ENCODE measurements around the gene MTF2. TPM values are rescaled to one million over a fixed set of nuclear protein-coding genes. Genes with fewer than 3 reads are reported as not detected.

The MTF2 gene
- total RNA-seq, 1 experiment from 2014 or later = 36.3 TPM

DNA sequence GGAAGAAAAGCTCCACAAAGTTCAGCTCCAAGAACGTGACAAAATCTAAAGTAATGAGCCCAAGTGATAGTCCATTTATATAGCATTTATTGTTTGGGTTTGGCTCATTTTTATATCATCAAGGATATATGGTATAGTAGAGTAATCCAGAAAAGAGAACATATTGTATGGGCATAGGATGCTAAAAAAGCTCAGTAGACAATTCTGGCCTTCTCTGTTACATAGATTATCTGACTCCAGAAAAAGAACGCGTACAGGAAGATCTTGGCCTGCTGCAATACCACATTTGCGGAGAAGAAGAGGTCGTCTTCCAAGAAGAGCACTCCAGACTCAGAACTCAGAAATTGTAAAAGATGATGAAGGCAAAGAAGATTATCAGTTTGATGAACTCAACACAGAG lies 57.4 kb downstream of the MTF2 start:
- no peaks in the 10 kb centered on the region for H3K4me1 ChIP-seq (ENCODE audit: low read length)
- H3K4me2 ChIP-seq (ENCODE audit: low read depth, low read length, poor library complexity, severe bottlenecking) = no peak overlapping the region
- no peaks in the 10 kb centered on the region for H3K9me3 ChIP-seq (ENCODE audit: low read length)
- H3K36me3 ChIP-seq (ENCODE audit: insufficient read depth, low read length) = peaks cover 27% of the 10 kb centered on the region
- H3K9me2 ChIP-seq (replicated peaks; ENCODE audit: insufficient read depth, low read length) = no peaks in the 10 kb centered on the region
- no peak for DNase-seq
- no peak overlapping the region for H3K9ac ChIP-seq (ENCODE audit: low read length)
- peaks cover 13% of the 10 kb centered on the region for H3K79me2 ChIP-seq (ENCODE audit: low read length)
- H3K27me3 ChIP-seq (ENCODE audit: low read length) = no peaks in the 10 kb centered on the region
- no peak overlapping the region for H3K27ac ChIP-seq (ENCODE audit: low read length)
- no peak overlapping the region for H2AFZ ChIP-seq (ENCODE audit: low read length)
- H4K20me1 ChIP-seq (ENCODE audit: insufficient read depth, low read depth, low read length) = no peaks in the 10 kb centered on the region
- no peak overlapping the region for H3K4me3 ChIP-seq (ENCODE audit: low read length)

DNA sequence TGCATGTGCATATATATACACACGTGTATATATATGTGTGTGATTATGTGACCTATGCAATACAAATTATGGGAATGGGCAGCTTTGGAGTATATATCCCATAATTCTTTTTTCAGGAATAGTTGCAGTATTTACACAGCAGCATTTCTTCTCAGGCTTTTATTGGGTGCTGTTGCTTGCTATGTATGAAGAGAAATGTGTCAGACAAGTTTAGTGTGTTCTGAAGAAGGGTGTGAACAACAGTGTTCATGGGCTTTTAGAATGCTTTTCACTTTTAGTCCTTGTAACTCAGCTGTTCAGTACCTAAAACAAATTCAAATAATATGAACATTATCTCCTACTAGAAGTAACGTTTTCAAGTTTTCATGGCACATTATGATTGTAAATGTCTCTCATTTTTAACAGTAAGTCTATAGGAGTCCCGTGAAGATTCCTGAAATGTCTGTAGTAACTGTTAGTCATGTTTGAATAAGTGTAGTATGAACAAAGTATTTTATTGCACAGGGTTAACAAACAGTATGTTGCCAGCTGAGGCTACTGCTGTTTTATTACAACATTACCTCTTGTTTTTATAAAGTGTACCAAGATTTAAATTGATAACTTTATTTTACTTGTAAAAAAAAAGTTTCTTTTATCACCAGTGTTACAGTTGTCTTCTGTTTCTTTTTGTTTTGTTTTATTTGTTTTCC lies 58.7 kb downstream of the MTF2 start:
- Histone ChIP-seq H3K4me1 (ENCODE audit: low read length) (no peaks in the 10 kb centered on the region), H3K4me2 (ENCODE audit: low read depth, low read length, poor library complexity, severe bottlenecking) (no peak overlapping the region), H3K27me3 (ENCODE audit: low read length) (no peaks in the 10 kb centered on the region), H3K9me3 (ENCODE audit: low read length) (no peaks in the 10 kb centered on the region), H3K79me2 (ENCODE audit: low read length) (peaks cover 19% of the 10 kb centered on the region), H3K4me3 (ENCODE audit: low read length) (no peak overlapping the region), H3K9ac (ENCODE audit: low read length) (no peak overlapping the region), H3K27ac (ENCODE audit: low read length) (no peak overlapping the region), H3K9me2 (replicated peaks; ENCODE audit: insufficient read depth, low read length) (no peaks in the 10 kb centered on the region), H4K20me1 (ENCODE audit: insufficient read depth, low read depth, low read length) (no peaks in the 10 kb centered on the region), H2AFZ (ENCODE audit: low read length) (no peak overlapping the region), H3K36me3 (ENCODE audit: insufficient read depth, low read length) (peaks cover 27% of the 10 kb centered on the region)
- no peak for DNase-seq

DNA sequence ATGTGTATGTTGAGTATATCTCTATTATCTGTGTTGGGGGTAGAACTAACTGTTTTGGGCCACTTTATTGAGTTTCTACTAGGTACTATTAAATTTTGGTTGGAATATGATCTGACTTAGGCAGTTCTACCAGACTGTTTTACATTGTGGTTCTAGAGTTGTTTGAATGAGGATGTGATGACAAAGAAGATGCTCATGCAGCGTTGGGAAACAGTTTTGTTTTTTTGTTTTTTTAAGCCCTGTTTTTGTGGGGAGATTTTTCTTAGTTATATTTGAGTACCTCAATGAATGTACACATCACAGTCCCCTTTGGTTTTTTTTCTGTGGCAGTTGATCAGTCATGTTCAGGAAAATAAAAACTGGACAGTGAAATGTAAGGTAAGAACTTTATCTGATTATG lies 61.0 kb downstream of the MTF2 start:
- peaks cover 22% of the 10 kb centered on the region for H3K36me3 ChIP-seq (ENCODE audit: insufficient read depth, low read length)
- no peak overlapping the region for H3K27ac ChIP-seq (ENCODE audit: low read length)
- no peaks in the 10 kb centered on the region for H3K9me3 ChIP-seq (ENCODE audit: low read length)
- H3K79me2 ChIP-seq (ENCODE audit: low read length) = peaks cover 23% of the 10 kb centered on the region
- H2AFZ ChIP-seq (ENCODE audit: low read length) = no peak overlapping the region
- H3K4me2 ChIP-seq (ENCODE audit: low read depth, low read length, poor library complexity, severe bottlenecking) = no peak overlapping the region
- no peaks in the 10 kb centered on the region for H4K20me1 ChIP-seq (ENCODE audit: insufficient read depth, low read depth, low read length)
- no peak for DNase-seq
- no peaks in the 10 kb centered on the region for H3K9me2 ChIP-seq (replicated peaks; ENCODE audit: insufficient read depth, low read length)
- H3K9ac ChIP-seq (ENCODE audit: low read length) = no peak overlapping the region
- H3K27me3 ChIP-seq (ENCODE audit: low read length) = no peaks in the 10 kb centered on the region
- no peak overlapping the region for H3K4me3 ChIP-seq (ENCODE audit: low read length)
- no peaks in the 10 kb centered on the region for H3K4me1 ChIP-seq (ENCODE audit: low read length)

DNA sequence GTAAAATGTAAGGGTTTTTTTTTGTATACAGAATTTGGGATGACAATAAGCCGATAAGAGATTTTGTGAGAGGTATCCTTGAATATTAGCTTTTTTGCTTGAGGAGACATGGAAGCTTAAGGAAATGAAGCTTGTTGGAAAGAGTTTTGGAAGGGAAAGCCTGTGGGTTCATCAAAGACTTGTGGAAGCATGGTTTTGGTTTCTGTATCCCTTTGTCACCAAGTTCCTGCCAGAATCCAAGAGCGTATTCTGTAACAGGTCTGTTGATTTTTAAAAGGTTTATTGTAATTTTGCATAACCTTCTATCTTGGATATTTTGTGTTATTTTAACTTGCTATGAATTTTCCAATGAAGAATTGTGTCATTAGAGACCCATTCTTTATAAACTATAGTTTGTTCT lies 63.1 kb downstream of the MTF2 start:
- Histone ChIP-seq H3K9me3 (ENCODE audit: low read length) (no peaks in the 10 kb centered on the region), H3K4me1 (ENCODE audit: low read length) (no peaks in the 10 kb centered on the region), H3K9ac (ENCODE audit: low read length) (no peak overlapping the region), H3K27me3 (ENCODE audit: low read length) (no peaks in the 10 kb centered on the region), H3K4me2 (ENCODE audit: low read depth, low read length, poor library complexity, severe bottlenecking) (no peak overlapping the region), H3K4me3 (ENCODE audit: low read length) (no peak overlapping the region), H4K20me1 (ENCODE audit: insufficient read depth, low read depth, low read length) (no peaks in the 10 kb centered on the region), H3K79me2 (ENCODE audit: low read length) (peaks cover 23% of the 10 kb centered on the region), H3K36me3 (ENCODE audit: insufficient read depth, low read length) (peaks cover 14% of the 10 kb centered on the region), H3K27ac (ENCODE audit: low read length) (no peak overlapping the region), H2AFZ (ENCODE audit: low read length) (no peak overlapping the region), H3K9me2 (replicated peaks; ENCODE audit: insufficient read depth, low read length) (no peaks in the 10 kb centered on the region)
- DNase-seq = no peak

DNA sequence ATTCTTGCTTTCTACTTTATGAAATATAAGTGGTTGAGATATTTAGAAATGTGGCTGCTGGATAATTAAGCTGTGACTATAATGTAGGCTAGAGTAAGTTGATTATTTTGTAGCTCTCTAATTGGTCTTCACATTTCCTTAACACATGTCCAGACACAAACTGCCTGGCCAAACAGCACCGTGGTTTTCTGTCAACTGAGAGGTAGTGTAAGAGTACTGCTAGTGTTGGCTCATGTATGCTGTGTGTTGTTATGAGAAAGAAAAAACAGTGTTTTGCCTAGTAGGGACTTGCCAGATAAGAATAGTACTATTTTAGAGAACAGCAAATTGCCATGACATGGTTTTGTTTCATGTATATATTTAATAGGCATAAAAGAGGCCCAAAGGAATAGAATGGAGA lies 64.1 kb downstream of the MTF2 start:
- peaks cover 7% of the 10 kb centered on the region for H3K36me3 ChIP-seq (ENCODE audit: insufficient read depth, low read length)
- no peaks in the 10 kb centered on the region for H3K4me1 ChIP-seq (ENCODE audit: low read length)

GRCh38 chr1:93143769-93144168 lies 64.7 kb downstream of the MTF2 start:
- Histone ChIP-seq H3K27me3 (ENCODE audit: low read length) (no peaks in the 10 kb centered on the region), H3K79me2 (ENCODE audit: low read length) (peaks cover 15% of the 10 kb centered on the region), H2AFZ (ENCODE audit: low read length) (no peak overlapping the region), H3K9me3 (ENCODE audit: low read length) (no peaks in the 10 kb centered on the region), H3K4me2 (ENCODE audit: low read depth, low read length, poor library complexity, severe bottlenecking) (no peak overlapping the region), H3K36me3 (ENCODE audit: insufficient read depth, low read length) (peaks cover 2% of the 10 kb centered on the region; the same call in 1 of the 2 replicates), H3K9ac (ENCODE audit: low read length) (no peak overlapping the region), H3K4me3 (ENCODE audit: low read length) (no peak overlapping the region), H3K4me1 (ENCODE audit: low read length) (no peaks in the 10 kb centered on the region), H4K20me1 (ENCODE audit: insufficient read depth, low read depth, low read length) (no peaks in the 10 kb centered on the region), H3K9me2 (replicated peaks; ENCODE audit: insufficient read depth, low read length) (no peaks in the 10 kb centered on the region), H3K27ac (ENCODE audit: low read length) (no peak overlapping the region)
- DNase-seq = no peak

More for the DNA sequence above, 64.1 kb downstream of the MTF2 start:
- no peak for DNase-seq
- Histone ChIP-seq H4K20me1 (ENCODE audit: insufficient read depth, low read depth, low read length) (no peaks in the 10 kb centered on the region), H3K4me3 (ENCODE audit: low read length) (no peak overlapping the region), H2AFZ (ENCODE audit: low read length) (no peak overlapping the region), H3K27ac (ENCODE audit: low read length) (no peak overlapping the region), H3K9me3 (ENCODE audit: low read length) (no peaks in the 10 kb centered on the region), H3K9ac (ENCODE audit: low read length) (no peak overlapping the region), H3K27me3 (ENCODE audit: low read length) (no peaks in the 10 kb centered on the region), H3K9me2 (replicated peaks; ENCODE audit: insufficient read depth, low read length) (no peaks in the 10 kb centered on the region), H3K4me2 (ENCODE audit: low read depth, low read length, poor library complexity, severe bottlenecking) (no peak overlapping the region), H3K79me2 (ENCODE audit: low read length) (peaks cover 16% of the 10 kb centered on the region)

DNA sequence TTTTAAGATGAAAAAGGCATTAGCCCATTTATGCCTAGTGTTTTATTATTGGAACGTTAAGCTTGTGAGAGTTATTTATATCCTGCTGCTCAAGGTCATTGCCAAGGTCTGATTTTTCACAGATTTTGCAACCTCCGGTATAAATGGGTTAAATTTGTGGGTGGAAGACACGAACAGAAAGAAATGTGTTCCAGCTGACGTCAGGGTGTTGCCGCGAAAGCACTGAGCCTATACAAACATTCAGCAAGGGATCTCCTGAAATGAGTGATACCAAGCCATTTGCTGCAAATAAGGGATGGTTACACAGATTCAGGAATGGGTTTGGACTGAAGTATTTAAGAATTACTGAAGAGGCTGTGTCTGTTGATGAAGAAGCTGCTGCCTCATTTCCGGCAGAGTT lies 68.9 kb downstream of the MTF2 start:
- DNase-seq = no peak
- Histone ChIP-seq H4K20me1 (ENCODE audit: insufficient read depth, low read depth, low read length) (no peaks in the 10 kb centered on the region), H3K9me2 (replicated peaks; ENCODE audit: insufficient read depth, low read length) (no peaks in the 10 kb centered on the region), H2AFZ (ENCODE audit: low read length) (no peak overlapping the region), H3K27me3 (ENCODE audit: low read length) (no peaks in the 10 kb centered on the region), H3K4me1 (ENCODE audit: low read length) (peaks cover 8% of the 10 kb centered on the region; the same call in 1 of the 2 replicates), H3K36me3 (ENCODE audit: insufficient read depth, low read length) (no peaks in the 10 kb centered on the region; the same call in 1 of the 2 replicates), H3K4me2 (ENCODE audit: low read depth, low read length, poor library complexity, severe bottlenecking) (no peak overlapping the region), H3K9me3 (ENCODE audit: low read length) (no peaks in the 10 kb centered on the region), H3K27ac (ENCODE audit: low read length) (no peak overlapping the region), H3K4me3 (ENCODE audit: low read length) (no peak overlapping the region), H3K79me2 (ENCODE audit: low read length) (peaks cover 7% of the 10 kb centered on the region; the same call in 1 of the 2 replicates), H3K9ac (ENCODE audit: low read length) (no peak overlapping the region)

GRCh38 chr1:93150729-93151128 lies 71.6 kb downstream of the MTF2 start:
- H3K9me2 ChIP-seq (replicated peaks; ENCODE audit: insufficient read depth, low read length) = no peaks in the 10 kb centered on the region
- peaks cover 14% of the 10 kb centered on the region; the same call in 1 of the 2 replicates for H3K36me3 ChIP-seq (ENCODE audit: insufficient read depth, low read length)
- H3K9ac ChIP-seq (ENCODE audit: low read length) = no peak overlapping the region
- H3K27ac ChIP-seq (ENCODE audit: low read length) = no peak overlapping the region
- H3K79me2 ChIP-seq (ENCODE audit: low read length) = peaks cover 8% of the 10 kb centered on the region; the same call in 1 of the 2 replicates
- H3K4me2 ChIP-seq (ENCODE audit: low read depth, low read length, poor library complexity, severe bottlenecking) = no peak overlapping the region
- no peak for DNase-seq
- H3K27me3 ChIP-seq (ENCODE audit: low read length) = no peaks in the 10 kb centered on the region
- H4K20me1 ChIP-seq (ENCODE audit: insufficient read depth, low read depth, low read length) = no peaks in the 10 kb centered on the region
- H2AFZ ChIP-seq (ENCODE audit: low read length) = no peak overlapping the region
- no peak overlapping the region for H3K4me3 ChIP-seq (ENCODE audit: low read length)
- H3K4me1 ChIP-seq (ENCODE audit: low read length) = peaks cover 8% of the 10 kb centered on the region; the same call in 1 of the 2 replicates
- H3K9me3 ChIP-seq (ENCODE audit: low read length) = no peaks in the 10 kb centered on the region

All from Karpas-422 (cell line).